Non-pigmented ciliary epithelial cell (primary cell): ENCODE measurements around the gene NECTIN3.
A peak's percentile ranks its signal among the peaks of the same experiment; 100 is the strongest.

Experiments used
- DNase-seq: peaks from one replicate; pipeline ENCODE4 v3.0.0-alpha.2; 2010; ENCODE audit warnings: low read depth

NECTIN3 gene

DNA sequence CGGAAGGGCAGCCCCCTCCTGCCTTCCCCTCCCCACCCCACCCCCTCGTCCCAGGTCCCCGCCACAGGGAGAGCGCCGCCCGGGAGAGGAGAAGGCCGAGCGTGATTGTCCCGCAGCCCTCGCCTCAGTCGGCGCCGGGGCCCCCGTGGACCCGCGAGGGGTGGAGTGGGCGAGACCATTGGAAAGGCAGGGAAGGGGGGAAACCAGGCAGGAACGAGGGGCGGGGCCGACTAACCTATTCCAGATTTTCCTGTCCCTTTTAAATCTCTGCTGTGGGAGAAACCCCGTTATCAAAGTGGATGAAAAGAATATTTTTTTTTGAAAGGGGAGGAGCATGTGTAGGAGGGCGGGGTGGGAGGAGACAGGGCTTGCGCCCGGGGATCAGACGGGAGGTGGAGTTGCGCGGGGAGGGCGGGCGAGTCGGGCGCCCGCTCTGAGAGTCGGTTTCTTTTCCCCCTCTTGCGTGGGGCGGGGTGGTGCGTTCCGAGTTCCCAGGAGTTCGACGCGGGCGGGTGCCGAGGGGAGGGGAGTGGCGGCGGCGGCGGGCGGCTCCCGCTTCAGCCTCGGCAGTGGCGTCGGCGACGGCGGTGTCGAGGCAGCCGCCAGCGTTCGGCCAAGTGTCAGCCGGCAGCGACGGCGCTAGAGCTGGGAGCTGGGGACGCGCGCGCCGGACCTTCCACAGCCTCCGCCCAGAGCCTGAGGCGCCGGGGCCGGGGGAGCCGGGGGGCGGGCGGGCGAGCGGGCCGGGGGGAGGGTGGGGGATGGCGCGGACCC lies at the start of gene NECTIN3:
NECTIN3 (plus strand) TSS at position 560 of the 774 bp plus-strand sequence; CDS start at position 762, 202 bp downstream.
- DNase-seq: peak; percentile 97

DNA sequence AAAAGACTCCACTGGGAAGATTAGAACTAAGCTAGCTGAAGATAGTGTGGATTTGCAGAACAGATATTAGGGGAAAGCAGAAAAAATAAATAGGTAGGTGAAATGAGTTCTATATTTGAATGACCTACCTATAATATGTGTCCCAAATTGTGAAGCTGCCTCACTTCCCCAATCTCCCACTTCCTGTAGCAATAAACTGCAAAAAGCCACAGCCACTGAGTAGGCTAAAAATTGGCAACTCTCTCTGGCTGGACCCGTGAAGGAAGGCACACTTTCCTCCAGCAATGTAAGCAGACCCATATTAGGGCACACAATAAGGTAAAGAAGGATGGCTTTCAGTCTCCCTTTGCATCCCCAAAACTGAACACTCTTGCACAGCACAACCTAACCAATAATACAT lies 43.7 kb upstream of the NECTIN3 start:
- DNase-seq: no peak

- no peak for DNase-seq
These were observed 40.1 kb upstream of the NECTIN3 start for GRCh38 chr3:111031538-111031937.

- no peak for DNase-seq
These were observed 38.9 kb upstream of the NECTIN3 start for GRCh38 chr3:111032677-111033076.

- DNase-seq: no peak
These were observed 38.1 kb upstream of the NECTIN3 start for GRCh38 chr3:111033470-111034050.

DNA sequence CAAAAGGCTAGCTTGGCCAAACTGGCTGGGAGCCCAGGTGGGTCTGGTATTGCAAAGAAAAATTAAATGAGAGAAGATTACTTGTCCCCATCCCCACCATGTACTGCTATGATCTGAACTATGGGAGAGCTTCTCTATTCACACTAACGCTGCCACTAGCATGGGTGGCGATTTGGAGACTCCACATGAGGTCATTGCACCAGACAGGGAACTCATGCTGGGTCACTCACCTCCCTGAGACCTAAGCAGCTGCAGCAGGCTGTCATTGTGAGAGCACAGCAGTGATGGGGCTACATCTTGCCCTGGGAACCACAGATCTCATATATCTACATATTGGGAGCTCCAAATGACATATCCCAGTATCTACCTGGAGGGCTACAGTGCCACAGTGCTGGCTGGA lies 36.3 kb upstream of the NECTIN3 start:
- DNase-seq: no peak

DNA sequence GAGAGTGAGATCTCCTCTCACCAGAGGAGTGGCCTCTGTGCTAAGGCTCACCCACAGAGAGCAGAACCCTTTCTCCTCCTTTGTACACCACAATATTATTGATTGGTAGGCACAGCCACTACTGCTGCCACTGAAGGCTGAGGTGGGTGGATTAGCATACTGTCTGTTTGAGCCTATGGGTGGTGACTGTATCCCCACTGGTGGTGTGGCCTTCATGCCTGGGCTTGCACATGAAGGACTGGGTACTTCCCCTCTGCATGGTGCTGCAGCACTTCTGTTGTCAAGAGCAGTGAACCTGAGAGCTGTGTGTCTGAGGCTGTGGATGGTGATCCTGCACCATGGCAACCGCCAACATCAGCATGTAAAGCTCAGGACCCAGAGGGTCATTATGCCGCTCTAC lies 35.7 kb upstream of the NECTIN3 start:
- no peak for DNase-seq

- DNase-seq: no peak
These were observed 30.7 kb upstream of the NECTIN3 start for GRCh38 chr3:111040959-111041358.

GRCh38 chr3:111045564-111045963 lies 26.1 kb upstream of the NECTIN3 start:
- peak; percentile 27 for DNase-seq

- no peak for DNase-seq
These were observed 24.6 kb upstream of the NECTIN3 start for GRCh38 chr3:111047042-111047441.

DNA sequence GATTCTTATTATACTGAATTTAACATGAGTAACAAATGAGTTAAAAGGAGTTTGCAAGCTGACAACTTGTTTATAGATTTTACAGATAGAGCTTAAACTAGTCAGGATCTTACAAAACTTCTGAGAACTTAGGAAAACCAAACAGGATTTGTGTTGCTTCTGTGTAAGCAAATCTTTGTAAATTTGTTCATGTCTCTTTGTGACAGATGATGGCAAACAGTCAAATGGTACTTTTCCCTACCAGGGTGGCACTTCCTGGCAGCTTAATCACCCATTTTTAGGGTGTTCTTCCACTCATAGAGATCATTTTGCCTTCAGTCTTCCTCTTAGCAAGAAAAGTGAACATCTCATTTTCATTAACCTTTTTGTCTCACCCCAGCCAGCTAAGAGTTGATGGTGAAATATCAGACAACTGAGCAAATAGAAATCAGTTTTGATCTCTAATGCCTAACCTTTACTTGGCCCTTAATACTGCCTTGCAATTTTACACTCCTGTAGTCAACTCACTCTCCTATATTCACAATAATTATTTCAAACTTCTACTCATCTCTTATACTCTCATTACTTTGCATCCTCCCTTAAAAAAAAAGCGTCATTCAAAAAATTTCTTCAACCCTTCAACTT lies 23.7 kb upstream of the NECTIN3 start:
- DNase-seq: no peak

DNA sequence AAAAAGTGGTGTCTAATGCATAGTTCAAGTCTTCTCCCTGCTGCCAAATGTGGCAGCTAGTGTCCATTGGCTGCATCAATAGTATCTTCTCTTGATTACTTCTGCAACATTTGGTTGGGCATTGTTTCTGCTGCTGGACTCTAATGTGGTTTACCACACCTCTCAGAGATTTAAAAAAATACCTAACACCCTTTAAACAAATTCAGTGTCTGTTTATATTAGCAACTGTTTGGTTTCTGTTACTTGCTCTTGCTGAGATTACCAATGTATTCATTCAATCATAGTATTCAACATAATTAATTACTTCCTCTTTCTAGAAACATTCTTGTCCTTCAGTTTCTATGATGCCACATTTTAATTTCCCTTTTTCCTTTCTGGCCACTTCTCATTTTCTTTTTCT lies 20.3 kb upstream of the NECTIN3 start:
- no peak for DNase-seq

DNA sequence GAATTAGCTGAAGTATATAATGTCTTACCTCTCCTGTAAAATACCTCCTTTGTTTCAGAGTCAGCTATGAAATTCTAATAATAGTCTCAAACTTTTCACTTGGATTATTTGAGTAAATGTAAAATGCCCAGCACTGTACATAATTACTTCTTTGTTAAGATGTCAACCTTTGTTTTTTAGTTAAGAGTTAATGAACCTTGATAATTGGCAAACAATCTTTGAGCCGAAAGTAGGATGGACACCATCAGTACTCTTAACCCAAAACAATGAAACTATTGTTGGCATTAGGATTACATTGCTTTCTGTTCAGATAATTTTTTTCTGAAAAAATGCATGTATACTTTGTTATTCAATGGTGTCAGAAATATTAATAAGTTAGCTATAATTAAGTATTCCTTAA lies 3.0 kb upstream of the NECTIN3 start:
- DNase-seq: no peak

GRCh38 chr3:111069974-111070771 lies 1.4 kb upstream of the NECTIN3 start:
- no peak for DNase-seq

GRCh38 chr3:111070772-111071256 lies 802 bp upstream of the NECTIN3 start:
- DNase-seq: no peak

DNA sequence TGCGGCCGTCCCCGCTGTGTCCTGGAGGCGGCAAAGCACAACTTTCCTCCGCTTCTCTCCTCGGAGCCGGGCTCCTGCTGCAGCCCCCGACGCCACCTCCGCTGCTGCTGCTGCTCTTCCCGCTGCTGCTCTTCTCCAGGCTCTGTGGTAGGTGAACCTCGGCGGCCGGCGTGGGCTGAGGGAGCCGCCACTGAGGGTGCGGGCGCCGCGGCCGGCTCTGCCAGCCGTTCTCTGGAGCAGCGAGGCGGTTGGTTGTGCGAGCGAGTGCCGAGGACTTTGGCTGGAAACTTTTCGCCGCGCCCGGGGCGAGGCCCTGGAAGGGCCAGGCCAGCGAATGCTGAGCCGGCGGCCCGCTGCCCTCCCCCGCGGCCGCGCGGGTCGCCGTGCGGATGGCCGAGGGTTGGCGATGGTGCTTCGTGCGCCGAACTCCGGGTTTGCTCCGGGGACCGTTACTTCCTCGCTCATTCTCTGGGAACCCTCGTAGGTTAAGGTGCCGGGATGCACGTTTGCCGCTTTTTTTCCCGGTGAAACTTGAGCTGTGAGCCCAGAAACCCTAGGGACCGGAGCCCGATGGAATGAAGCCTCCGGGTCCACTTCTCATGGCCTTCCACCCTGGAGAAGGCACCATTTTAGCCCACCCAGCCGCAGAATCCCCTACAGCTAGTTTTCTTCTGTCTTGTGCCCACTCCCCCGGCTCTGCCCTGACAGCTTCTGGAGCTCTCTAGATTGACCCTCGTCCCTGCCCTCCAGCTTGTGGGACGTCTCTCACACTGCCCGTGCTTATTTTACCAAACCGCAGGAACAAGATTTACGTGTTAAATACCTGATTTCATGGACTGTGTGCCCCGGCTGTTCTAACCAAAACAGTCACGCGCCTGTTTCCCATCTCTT lies 660 bp downstream of the NECTIN3 start:
- no peak for DNase-seq

- DNase-seq: no peak
These were observed 1.6 kb downstream of the NECTIN3 start for GRCh38 chr3:111073218-111073617.

- no peak for DNase-seq
These were observed 5.1 kb downstream of the NECTIN3 start for GRCh38 chr3:111076732-111077131.

- DNase-seq: no peak
These were observed 5.8 kb downstream of the NECTIN3 start for GRCh38 chr3:111077369-111077768.

GRCh38 chr3:111080413-111080812 lies 8.8 kb downstream of the NECTIN3 start:
- no peak for DNase-seq

- DNase-seq: no peak
These were observed 9.5 kb downstream of the NECTIN3 start for GRCh38 chr3:111081008-111081545.
